ENCODE results near the gene OTOS. TPM values are rescaled to one million over a fixed set of nuclear protein-coding genes. Genes with fewer than 3 reads are reported as not detected.

Gene OTOS
- total and polyA plus RNA-seq, 9 of the 15 experiments (the other 6 are each of a cell fraction or from before 2014, with no cell fraction given) = not detected

DNA sequence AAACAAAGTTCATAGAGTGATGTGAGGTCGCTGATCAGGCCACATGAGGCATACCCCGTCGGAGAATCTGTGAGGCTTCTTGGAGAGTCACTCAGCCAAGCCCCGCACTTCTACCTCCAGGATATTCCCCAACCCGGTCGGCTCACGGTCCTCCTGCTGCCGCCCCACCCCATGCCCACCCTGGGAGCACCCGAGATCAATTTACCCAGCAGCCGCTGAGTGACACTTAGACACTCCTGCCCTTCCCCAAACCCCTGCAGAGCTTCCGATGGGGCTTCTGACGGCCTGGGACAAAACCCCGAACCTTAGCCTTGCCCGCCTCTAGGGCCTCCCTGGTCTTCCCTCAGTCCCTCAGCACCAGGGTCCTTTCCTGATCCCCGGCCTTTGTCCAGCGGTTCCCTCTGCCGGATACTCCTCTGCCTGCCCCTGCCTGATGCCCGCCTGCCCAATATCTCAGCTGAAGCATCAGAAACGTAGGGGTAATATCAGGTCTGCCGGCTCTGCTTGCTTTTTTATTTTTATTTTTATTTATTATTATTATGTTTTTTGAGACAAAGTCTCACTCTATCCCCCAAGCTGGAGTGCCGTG, 18.9 kb upstream of the OTOS start:
- DNase-seq (ENCODE audit: extremely low read depth in 1 of 4, low spot score in 3 of 4) (no peak), ATAC-seq (no peak), FAIRE-seq (no peak)
- Histone ChIP-seq H3K79me2 (ENCODE audit: control insufficient read depth, insufficient read depth, low read length) (no peaks in the 10 kb centered on the region), H3K9me1 (ENCODE audit: control insufficient read depth, insufficient read depth, low read length) (peaks cover 2% of the 10 kb centered on the region), H3K27ac (ENCODE audit: extremely low read depth, low read depth, low read length) (no peak overlapping the region), H3K9ac (ENCODE audit: insufficient read depth in 1 of 2, low read depth in 2 of 2, low read length in 2 of 2) (no peak overlapping the region), H3K36me3 (ENCODE audit: control insufficient read depth, insufficient read depth, low read length) (no peaks in the 10 kb centered on the region), H3K27me3 (ENCODE audit: control insufficient read depth in 2 of 2, insufficient read depth in 2 of 2, low read length in 2 of 2) (peaks cover 0 to 37% of the 10 kb centered on the region in 2 experiments; a peak in 3 of 5 replicates), H3K4me2 (ENCODE audit: insufficient read depth, low read length) (no peak overlapping the region), H2AFZ (ENCODE audit: low read depth, low read length) (no peak overlapping the region), H3K4me3 (no peak overlapping the region), H4K20me1 (replicated peaks; ENCODE audit: control insufficient read depth, insufficient read depth, low read length) (no peaks in the 10 kb centered on the region), H3K9me3 (replicated peaks; ENCODE audit: control insufficient read depth, insufficient read depth, low read depth, low read length) (no peaks in the 10 kb centered on the region), H3K4me1 (replicated peaks in 1 of 2; ENCODE audit: control insufficient read depth in 2 of 2, insufficient read depth in 2 of 2, low read length in 2 of 2) (no peaks in the 10 kb centered on the region)
- CTCF ChIA-PET (ENCODE audit: low intra/inter-chr PET ratio) = no interaction called here
- 8% methylated on average over 8 of the region's 21 CpGs for WGBS (ENCODE audit: insufficient coverage, low coverage, missing lambda C conversion rate)
- intact Hi-C loops (cut with micrococcal nuclease) (no loop called here), in situ Hi-C loops (cut with MboI) (no loop called here)
- TF ChIP-seq, protein P1, sequence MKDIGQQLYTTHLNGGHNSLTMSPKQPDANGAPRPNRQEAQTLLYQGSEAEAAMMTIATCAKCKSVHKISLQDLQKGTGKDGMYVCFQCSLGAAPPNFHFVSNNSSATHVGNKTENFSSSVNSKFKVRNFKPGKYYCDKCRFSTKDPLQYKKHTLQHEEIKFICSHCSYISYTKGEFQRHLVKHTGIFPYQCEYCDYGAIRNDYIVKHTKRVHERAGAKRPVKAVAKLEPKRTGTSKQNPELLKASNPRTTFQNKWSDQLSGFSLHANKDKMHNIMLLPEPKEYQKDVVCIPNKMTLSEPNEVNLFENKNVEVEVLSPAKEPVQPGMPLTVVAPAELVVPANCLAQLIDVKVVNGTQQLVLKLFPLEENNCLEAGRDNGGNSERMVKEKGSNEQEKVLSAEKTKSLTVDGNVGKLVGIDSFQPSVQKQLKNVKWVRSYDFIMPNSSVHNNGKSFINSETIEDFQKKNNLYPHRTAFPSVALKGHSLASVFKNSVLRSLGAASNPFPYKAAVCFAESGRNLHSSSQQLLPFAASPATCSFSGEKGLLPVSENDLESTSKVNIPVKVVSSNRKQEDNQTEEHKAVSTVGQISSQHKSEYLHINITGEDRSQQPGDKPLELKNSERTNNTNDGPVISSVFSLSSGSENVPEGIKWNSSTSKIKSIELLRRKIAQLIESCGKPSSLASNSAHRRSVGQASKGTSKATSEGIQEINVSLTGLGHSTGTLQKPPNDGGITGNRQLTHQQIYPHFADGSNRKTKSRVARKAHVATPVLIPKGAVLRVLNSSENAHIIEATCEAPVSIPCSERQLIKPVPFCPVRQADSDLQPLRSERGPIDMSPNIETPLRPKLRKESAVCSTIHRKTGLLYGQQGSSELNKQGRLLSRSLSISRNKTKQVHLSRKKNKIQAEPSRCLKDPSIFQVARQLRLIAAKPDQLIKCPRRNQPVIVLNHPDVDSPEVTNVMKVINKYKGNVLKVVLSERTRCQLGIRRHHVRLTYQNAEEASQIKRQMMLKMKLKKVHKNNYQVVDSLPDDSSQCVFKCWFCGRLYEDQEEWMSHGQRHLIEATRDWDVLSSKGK (CRISPR knock-in tag; IDR thresholded peaks at IDR 0.05) = no peak
- POLR2A ChIA-PET = interaction anchor here (0.7 kb wide), 1 partner anchor 12 kb away, joined by 4 read pairs; no protein-coding TSS in a partner anchor
- BruUV-seq (replicated peaks) = no TSS peak

DNA sequence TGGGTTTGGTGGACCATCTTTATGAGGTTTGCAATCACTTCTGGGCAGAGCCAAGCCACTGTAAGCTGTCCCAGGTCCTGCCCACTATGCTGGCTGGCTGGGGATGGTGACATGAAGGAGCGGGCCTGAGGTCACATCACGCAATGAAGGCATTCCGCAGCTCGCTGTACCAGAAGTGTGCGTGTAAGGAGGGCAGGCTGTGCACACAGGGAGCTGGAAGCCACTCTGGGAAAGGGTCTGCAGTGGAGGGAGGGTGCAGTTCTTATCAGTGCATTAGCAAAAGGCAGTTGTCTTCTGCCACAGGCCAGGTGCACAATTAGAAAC, 16.7 kb upstream of the OTOS start:
- no peaks in the 10 kb centered on the region for H3K79me2 ChIP-seq (ENCODE audit: control insufficient read depth, insufficient read depth, low read length)
- in situ Hi-C loops (cut with MboI) = no loop called here
- H3K4me1 ChIP-seq (replicated peaks in 1 of 2; ENCODE audit: control insufficient read depth in 2 of 2, insufficient read depth in 2 of 2, low read length in 2 of 2) = no peaks in the 10 kb centered on the region
- no peaks in the 10 kb centered on the region for H4K20me1 ChIP-seq (replicated peaks; ENCODE audit: control insufficient read depth, insufficient read depth, low read length)
- ChIA-PET POLR2A (no interaction called here), CTCF (ENCODE audit: low intra/inter-chr PET ratio) (no interaction called here)
- ATAC-seq (no peak), DNase-seq (ENCODE audit: extremely low read depth in 1 of 4, low spot score in 3 of 4) (no peak), FAIRE-seq (no peak)
- no peak overlapping the region for H3K27ac ChIP-seq (ENCODE audit: extremely low read depth, low read depth, low read length)
- WGBS (ENCODE audit: insufficient coverage, low coverage, missing lambda C conversion rate) = 21% methylated on average over 3 of the region's 5 CpGs
- H3K4me3 ChIP-seq = no peak overlapping the region
- H3K27me3 ChIP-seq (ENCODE audit: control insufficient read depth in 2 of 2, insufficient read depth in 2 of 2, low read length in 2 of 2) = peaks cover 0 to 37% of the 10 kb centered on the region in 2 experiments; a peak in 3 of 5 replicates
- no peak overlapping the region for H3K9ac ChIP-seq (ENCODE audit: insufficient read depth in 1 of 2, low read depth in 2 of 2, low read length in 2 of 2)
- BruUV-seq (replicated peaks) = no TSS peak
- no peak overlapping the region for H2AFZ ChIP-seq (ENCODE audit: low read depth, low read length)
- H3K9me3 ChIP-seq (replicated peaks; ENCODE audit: control insufficient read depth, insufficient read depth, low read depth, low read length) = no peaks in the 10 kb centered on the region; the same call in 1 of the 2 replicates
- intact Hi-C loops (cut with micrococcal nuclease) = no loop called here
- no peaks in the 10 kb centered on the region for H3K36me3 ChIP-seq (ENCODE audit: control insufficient read depth, insufficient read depth, low read length)
- no peak overlapping the region for H3K4me2 ChIP-seq (ENCODE audit: insufficient read depth, low read length)
- H3K9me1 ChIP-seq (ENCODE audit: control insufficient read depth, insufficient read depth, low read length) = peaks cover 2% of the 10 kb centered on the region
- TF ChIP-seq GTF2F1 (IDR thresholded peaks at IDR 0.05; ENCODE audit: low read depth, low read length) (no peak), TFAM (CRISPR knock-in tag; conservative IDR thresholded peaks at IDR 0.05) (no peak), RNF2 (IDR thresholded peaks at IDR 0.05) (no peak), NFE2 (IDR thresholded peaks at IDR 0.05; ENCODE audit: low read depth) (no peak), SNIP1 (IDR thresholded peaks at IDR 0.05; ENCODE audit: low read depth) (no peak), MTA3 (IDR thresholded peaks at IDR 0.05; ENCODE audit: borderline replicate concordance) (no peak)
- TF ChIP-seq, protein P2, sequence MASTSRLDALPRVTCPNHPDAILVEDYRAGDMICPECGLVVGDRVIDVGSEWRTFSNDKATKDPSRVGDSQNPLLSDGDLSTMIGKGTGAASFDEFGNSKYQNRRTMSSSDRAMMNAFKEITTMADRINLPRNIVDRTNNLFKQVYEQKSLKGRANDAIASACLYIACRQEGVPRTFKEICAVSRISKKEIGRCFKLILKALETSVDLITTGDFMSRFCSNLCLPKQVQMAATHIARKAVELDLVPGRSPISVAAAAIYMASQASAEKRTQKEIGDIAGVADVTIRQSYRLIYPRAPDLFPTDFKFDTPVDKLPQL (IDR thresholded peaks at IDR 0.05; ENCODE audit: extremely low read depth, insufficient read length) = no peak
